ENCODE measurements around the gene SCN2A. TPM values are rescaled to one million over a fixed set of nuclear protein-coding genes. Genes with fewer than 3 reads are reported as not detected.

The SCN2A gene
- total RNA-seq, 1 experiment from 2014 or later = 0.24 TPM

DNA sequence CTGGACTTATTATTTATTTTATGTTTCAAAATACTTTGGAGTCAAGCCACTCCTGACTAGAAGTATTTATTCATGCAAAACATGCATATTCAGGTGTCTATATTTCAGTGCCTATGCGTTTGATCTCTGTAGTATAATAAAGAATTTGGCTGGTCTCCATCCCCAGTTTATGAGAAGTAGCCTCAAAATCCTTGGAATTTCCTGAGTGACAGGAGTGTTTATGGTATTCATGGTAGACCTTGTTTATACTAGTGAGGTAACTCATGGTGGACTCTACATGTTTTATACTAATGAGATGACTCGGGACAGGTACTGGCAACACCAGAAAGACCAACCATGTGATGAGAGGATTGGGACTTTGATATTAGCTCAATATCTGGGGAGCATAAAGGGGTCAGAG is 186.3 kb downstream of the SCN2A start:
- peaks cover 5 to 6% of the 10 kb centered on the region in 2 experiments for H3K4me1 Mint-ChIP-seq

More for the DNA sequence above, 186.3 kb downstream of the SCN2A start:
- Histone ChIP-seq H3K9me3 (ENCODE audit: control insufficient read depth, low read depth, low read length) (no peaks in the 10 kb centered on the region), H3T11ph (ENCODE audit: low read length) (no peak overlapping the region), H3K14ac (ENCODE audit: insufficient read depth, low read length) (no peak overlapping the region), H4K5ac (ENCODE audit: insufficient read length, low read depth, low read length) (no peak overlapping the region), H2BK20ac (ENCODE audit: low read depth, low read length, poor library complexity, severe bottlenecking) (no peak overlapping the region), H3K27me3 (ENCODE audit: insufficient read depth, low read length) (no peaks in the 10 kb centered on the region), H3K9ac (ENCODE audit: extremely low read depth, insufficient read length, low read length) (no peak overlapping the region), H3K4me1 (ENCODE audit: insufficient read depth, low read length) (no peaks in the 10 kb centered on the region), H3K4me2 (ENCODE audit: insufficient read depth, insufficient read length, low read length) (no peak overlapping the region), H3K4ac (ENCODE audit: low read depth, low read length) (no peak overlapping the region), H3K79me2 (ENCODE audit: insufficient read depth, low read length) (no peaks in the 10 kb centered on the region), H4K20me1 (ENCODE audit: control insufficient read depth, insufficient read depth, insufficient read length) (no peaks in the 10 kb centered on the region), H2BK5ac (ENCODE audit: insufficient read length, low read length) (no peak overlapping the region), H4K8ac (replicated peaks; ENCODE audit: insufficient read length, low read depth, low read length) (no peak overlapping the region), H3K27ac (ENCODE audit: insufficient read length, low read depth, low read length) (no peak overlapping the region), H2BK120ac (ENCODE audit: low read depth, low read length, poor library complexity, severe bottlenecking) (no peak overlapping the region), H4K91ac (ENCODE audit: insufficient read length, low read depth, low read length) (no peak overlapping the region), H3K23ac (ENCODE audit: insufficient read length, low read depth, low read length) (no peak overlapping the region), H2AK5ac (ENCODE audit: insufficient read length, low read length) (no peak overlapping the region), H3K79me1 (ENCODE audit: insufficient read depth, low read depth, low read length, poor library complexity, severe bottlenecking) (no peaks in the 10 kb centered on the region), H3K23me2 (ENCODE audit: insufficient read length, low read depth, low read length, poor library complexity, severe bottlenecking) (no peaks in the 10 kb centered on the region), H2BK15ac (ENCODE audit: low read depth, low read length) (no peak overlapping the region), H3K18ac (ENCODE audit: insufficient read length, low read depth, low read length) (no peak overlapping the region), H2BK12ac (ENCODE audit: insufficient read length, low read depth, low read length) (no peak overlapping the region), H3K56ac (ENCODE audit: insufficient read length, low read depth, low read length) (no peak overlapping the region), H2AFZ (ENCODE audit: low read length) (no peak overlapping the region)
- H3K27ac Mint-ChIP-seq = no peak overlapping the region
- no peaks in the 10 kb centered on the region for H3K27me3 Mint-ChIP-seq (ENCODE audit: low read depth)
- TF ChIP-seq, protein P1, sequence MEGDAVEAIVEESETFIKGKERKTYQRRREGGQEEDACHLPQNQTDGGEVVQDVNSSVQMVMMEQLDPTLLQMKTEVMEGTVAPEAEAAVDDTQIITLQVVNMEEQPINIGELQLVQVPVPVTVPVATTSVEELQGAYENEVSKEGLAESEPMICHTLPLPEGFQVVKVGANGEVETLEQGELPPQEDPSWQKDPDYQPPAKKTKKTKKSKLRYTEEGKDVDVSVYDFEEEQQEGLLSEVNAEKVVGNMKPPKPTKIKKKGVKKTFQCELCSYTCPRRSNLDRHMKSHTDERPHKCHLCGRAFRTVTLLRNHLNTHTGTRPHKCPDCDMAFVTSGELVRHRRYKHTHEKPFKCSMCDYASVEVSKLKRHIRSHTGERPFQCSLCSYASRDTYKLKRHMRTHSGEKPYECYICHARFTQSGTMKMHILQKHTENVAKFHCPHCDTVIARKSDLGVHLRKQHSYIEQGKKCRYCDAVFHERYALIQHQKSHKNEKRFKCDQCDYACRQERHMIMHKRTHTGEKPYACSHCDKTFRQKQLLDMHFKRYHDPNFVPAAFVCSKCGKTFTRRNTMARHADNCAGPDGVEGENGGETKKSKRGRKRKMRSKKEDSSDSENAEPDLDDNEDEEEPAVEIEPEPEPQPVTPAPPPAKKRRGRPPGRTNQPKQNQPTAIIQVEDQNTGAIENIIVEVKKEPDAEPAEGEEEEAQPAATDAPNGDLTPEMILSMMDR (conservative IDR thresholded peaks at IDR 0.05) = no peak
- DNase-seq = no peak
- peaks cover 22 to 28% (median 27%) of the 10 kb centered on the region in 3 experiments for H3K36me3 Mint-ChIP-seq (ENCODE audit: insufficient read depth in 1 of 3, low read depth in 3 of 3)
- H3K4me3 Mint-ChIP-seq = no peak overlapping the region
- no CpG with 5 or more reads among the region's 2 CpGs for WGBS (ENCODE audit: extremely low coverage, insufficient read length, low lambda C conversion rate)
- H3K9me3 Mint-ChIP-seq = peaks cover 26 to 39% of the 10 kb centered on the region in 2 experiments

Measured in H9 (cell line).